Sigmoid colon (tissue), 7 donors: Measurements from ENCODE around the gene NRP2. TPM values are rescaled to one million over a fixed set of nuclear protein-coding genes. Genes with fewer than 3 reads are reported as not detected.

ENCODE experiments used
- DNase-seq: peaks from one replicate; pipeline ENCODE4 v3.0.0-alpha.2; 2019
- H3K27ac ChIP-seq, 4 donors: fragments of 200-600 bp; sonication (generic); one replicate each; pipeline ENCODE4 v1.5.1; 2016 to 2019; ENCODE audit warnings: mild to moderate bottlenecking in 1 of 4
- H3K27me3 ChIP-seq, 3 donors: fragments of 200-600 bp; sonication (generic); one replicate each; pipeline ENCODE4 v1.5.1; 2019; ENCODE audit warnings: mild to moderate bottlenecking in 1 of 3
- H3K36me3 ChIP-seq, 4 donors: fragments of 200-600 bp; sonication (generic); one replicate each; pipeline ENCODE4 v1.5.1; 2016 to 2019
- H3K4me1 ChIP-seq, 4 donors: fragments of 200-600 bp; sonication (generic); one replicate each; pipeline ENCODE4 v1.5.1; 2017 to 2019
- H3K4me3 ChIP-seq, 4 donors: fragments of 200-600 bp; sonication (generic); one replicate each; pipeline ENCODE4 v1.5.1; 2017 to 2019; ENCODE audit warnings: mild to moderate bottlenecking in 2 of 4, moderate library complexity in 1 of 4
- H3K9me3 ChIP-seq, 4 donors: fragments of 200-600 bp in 3 of 4; sonication (generic) in 3 of 4; one replicate each; pipeline versions ENCODE4 v1.5.1 to v1.6.1; 2013 to 2019
- EP300 ChIP-seq, 4 donors: sonication (generic); formaldehyde crosslinking; IDR thresholded peaks; one replicate each; pipeline ENCODE4 v1.6.1; 2017; ENCODE audit warnings: antibody characterized with exemption in 4 of 4
- POLR2A ChIP-seq, 2 donors: fragments of 450-650 bp; IDR thresholded peaks; one replicate each; pipeline ENCODE4 v1.6.1; 2016; ENCODE audit warnings: antibody characterized with exemption in 2 of 2, mild to moderate bottlenecking in 2 of 2, moderate library complexity in 2 of 2
- POLR2AphosphoS5 ChIP-seq, 4 donors: sonication (generic); formaldehyde crosslinking; IDR thresholded peaks; one replicate each; pipeline ENCODE4 v1.6.1; 2017; ENCODE audit warnings: antibody characterized with exemption in 4 of 4
- WGBS, 2 donors: extraction: QIAGEN DNeasy Blood & Tissue Kit; methylation state at CpG; one replicate each; pipeline ENCODE4 v1.1.7; 2013; 5-methylcytosine and 5-hydroxymethylcytosine counted together
- intact Hi-C: fragments of 100-400 bp; cut with DNase I; formaldehyde crosslinking; loops from one replicate; pipeline ENCODE4 v1.15.1; 2023
- polyA plus RNA-seq, 3 donors: library from polyadenylated mRNA; stranded (reverse); fragments of 200-250 nt; gene quantifications; one replicate each; pipeline ENCODE4 v1.2.3, GENCODE V29; 2013
- total RNA-seq, 4 donors: library from RNA; depleted of rRNA; stranded (reverse); fragments of >200 nt; gene quantifications; one replicate each; pipeline ENCODE4 v1.1.0, GENCODE V29; 2016
- TF ChIP-seq, protein P1 (sequence below), 4 experiments: fragments of 450-650 bp in 3 of 4; fragments of 200-600 bp in 1 of 4; IDR thresholded peaks; one replicate each; pipeline ENCODE4 v1.5.1; 2016 to 2019; ENCODE audit warnings: antibody characterized with exemption in 4 of 4, mild to moderate bottlenecking in 3 of 4, moderate library complexity in 2 of 4
- donor health status: healthy with polysubstance abuse.
- donor health status: Bipolar disorder and iron deficiency.
- donor health status: healthy.

Gene NRP2
- total and polyA plus RNA-seq, 7 donors: 2.5 to 348 (median 207) TPM

DNA sequence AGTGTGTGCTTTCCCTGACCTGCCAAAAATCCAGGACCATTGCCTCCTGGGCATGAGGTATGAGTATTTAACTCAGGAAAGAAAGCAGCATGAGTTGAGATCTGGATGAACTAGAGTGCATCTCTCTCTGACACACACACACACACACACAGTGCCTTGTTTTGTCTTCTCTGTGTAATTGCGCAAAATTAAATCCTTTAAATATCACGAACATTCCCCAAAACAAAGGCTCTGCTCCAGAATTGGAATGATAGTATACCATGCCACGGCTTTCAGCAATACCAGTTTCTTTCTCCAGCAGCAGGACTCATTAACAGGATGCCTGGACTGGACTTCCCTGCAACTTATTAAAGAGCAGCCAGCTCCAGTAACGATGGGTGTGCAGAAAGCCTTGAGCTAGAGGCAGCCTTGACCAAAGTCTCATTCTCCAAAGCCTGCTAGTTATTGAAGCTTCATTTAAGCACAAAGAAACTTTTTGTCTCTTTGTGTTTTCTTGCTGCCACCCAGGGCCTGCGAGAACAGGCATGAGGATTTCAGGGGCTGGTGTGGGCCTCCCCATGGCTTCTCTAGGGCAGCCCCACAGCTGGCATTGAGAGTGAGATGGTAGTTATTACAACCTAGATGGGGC lies 101.7 kb downstream of the NRP2 start:
- Histone ChIP-seq H3K4me3 (no peak overlapping the region), H3K4me1 (peaks cover 0 to 99% (median 82%) of the 10 kb centered on the region in 4 donors), H3K36me3 (no peaks in the 10 kb centered on the region), H3K9me3 (no peaks in the 10 kb centered on the region), H3K27me3 (no peaks in the 10 kb centered on the region), H3K27ac (peak overlapping the region; percentile 83 to 99 (median 90))
- intact Hi-C loops: no loop called here
- 77 to 88% methylated on average over 5 of the region's 5 CpGs for WGBS, 2 donors
- TF ChIP-seq POLR2AphosphoS5 (IDR thresholded peaks at IDR 0.05): no peak
- TF ChIP-seq EP300 (IDR thresholded peaks at IDR 0.05): no peak
- TF ChIP-seq, protein P1, sequence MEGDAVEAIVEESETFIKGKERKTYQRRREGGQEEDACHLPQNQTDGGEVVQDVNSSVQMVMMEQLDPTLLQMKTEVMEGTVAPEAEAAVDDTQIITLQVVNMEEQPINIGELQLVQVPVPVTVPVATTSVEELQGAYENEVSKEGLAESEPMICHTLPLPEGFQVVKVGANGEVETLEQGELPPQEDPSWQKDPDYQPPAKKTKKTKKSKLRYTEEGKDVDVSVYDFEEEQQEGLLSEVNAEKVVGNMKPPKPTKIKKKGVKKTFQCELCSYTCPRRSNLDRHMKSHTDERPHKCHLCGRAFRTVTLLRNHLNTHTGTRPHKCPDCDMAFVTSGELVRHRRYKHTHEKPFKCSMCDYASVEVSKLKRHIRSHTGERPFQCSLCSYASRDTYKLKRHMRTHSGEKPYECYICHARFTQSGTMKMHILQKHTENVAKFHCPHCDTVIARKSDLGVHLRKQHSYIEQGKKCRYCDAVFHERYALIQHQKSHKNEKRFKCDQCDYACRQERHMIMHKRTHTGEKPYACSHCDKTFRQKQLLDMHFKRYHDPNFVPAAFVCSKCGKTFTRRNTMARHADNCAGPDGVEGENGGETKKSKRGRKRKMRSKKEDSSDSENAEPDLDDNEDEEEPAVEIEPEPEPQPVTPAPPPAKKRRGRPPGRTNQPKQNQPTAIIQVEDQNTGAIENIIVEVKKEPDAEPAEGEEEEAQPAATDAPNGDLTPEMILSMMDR (IDR thresholded peaks at IDR 0.05): no peak
- no peak for TF ChIP-seq POLR2A (IDR thresholded peaks at IDR 0.05)
- DNase-seq: no peak

DNA sequence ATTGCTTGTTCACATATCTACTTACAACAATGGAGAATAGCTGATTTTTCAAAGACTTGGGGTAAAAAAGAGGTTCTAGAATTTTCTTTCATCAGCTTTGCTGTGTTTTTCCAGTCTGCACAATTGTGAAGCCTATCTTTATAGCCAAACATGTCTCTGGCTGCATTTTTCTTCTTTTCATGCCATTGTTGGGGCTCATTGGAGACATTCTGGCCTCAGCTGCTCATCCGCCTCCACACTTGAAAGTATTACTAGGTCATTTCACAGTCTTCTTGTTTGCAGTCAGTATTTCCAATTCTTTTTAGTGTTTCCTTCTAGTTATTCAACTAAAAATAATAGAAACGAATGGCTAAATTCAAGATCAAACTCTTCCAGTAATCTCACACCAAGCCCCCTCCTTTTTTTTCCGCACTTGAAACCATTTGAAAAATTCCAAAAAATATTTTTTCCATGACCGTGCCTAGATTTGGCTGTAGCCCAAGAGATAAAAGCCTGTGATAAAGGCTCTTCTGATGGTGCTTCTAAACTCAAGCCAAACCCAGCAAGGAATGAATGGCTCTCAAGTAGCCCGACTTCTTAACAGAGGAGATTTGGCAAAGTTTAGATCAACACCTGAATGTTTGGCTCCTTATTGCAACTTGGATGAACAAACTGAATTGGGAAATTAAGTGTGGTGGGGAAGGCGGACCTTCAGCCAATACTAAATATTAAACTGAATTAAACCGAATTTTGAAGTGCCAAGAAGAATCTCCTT lies 103.4 kb downstream of the NRP2 start:
- DNase-seq: no peak
- Histone ChIP-seq H3K27me3 (no peaks in the 10 kb centered on the region), H3K4me3 (no peak overlapping the region), H3K9me3 (no peaks in the 10 kb centered on the region), H3K36me3 (no peaks in the 10 kb centered on the region), H3K27ac (peak overlapping the region; percentile 83 to 99 (median 90)), H3K4me1 (peaks cover 0 to 99% (median 81%) of the 10 kb centered on the region in 4 donors)
- TF ChIP-seq POLR2A (IDR thresholded peaks at IDR 0.05): no peak
- TF ChIP-seq, protein P1 (IDR thresholded peaks at IDR 0.05): no peak
- TF ChIP-seq POLR2AphosphoS5 (IDR thresholded peaks at IDR 0.05): no peak
- TF ChIP-seq EP300 (IDR thresholded peaks at IDR 0.05): no peak
- intact Hi-C loops: no loop called here
- WGBS, 2 donors: 79 to 84% methylated on average over 7 of the region's 7 CpGs

DNA sequence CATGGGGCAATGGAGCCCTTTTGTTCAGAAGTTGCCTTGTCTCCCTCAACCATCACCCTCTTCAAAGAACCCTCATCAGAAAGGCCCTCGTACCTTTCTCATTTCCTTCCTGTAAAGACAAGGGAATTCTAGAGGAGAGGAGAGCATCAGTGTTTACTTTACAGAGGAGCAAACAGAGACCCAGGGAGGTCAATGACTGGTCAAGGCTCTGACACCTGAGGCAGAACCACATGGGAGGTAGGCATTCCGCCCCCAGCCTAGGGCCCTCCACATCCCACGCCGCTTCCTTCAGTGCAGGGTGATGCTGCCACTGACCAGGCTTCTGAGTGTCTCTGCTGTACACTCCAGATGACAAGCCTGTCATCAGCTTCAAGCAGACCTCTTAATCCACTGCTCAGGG lies 104.7 kb downstream of the NRP2 start:
- DNase-seq: no peak
- 88 to 90% methylated on average over 4 of the region's 4 CpGs for WGBS, 2 donors
- Histone ChIP-seq H3K4me1 (peaks cover 0 to 98% (median 81%) of the 10 kb centered on the region in 4 donors), H3K27ac (peak overlapping the region; percentile 83 to 99 (median 90)), H3K9me3 (no peaks in the 10 kb centered on the region), H3K36me3 (peaks cover 0 to 8% (median 0%) of the 10 kb centered on the region in 4 donors), H3K4me3 (no peak overlapping the region), H3K27me3 (no peaks in the 10 kb centered on the region)
- intact Hi-C loops: no loop called here
- TF ChIP-seq EP300 (IDR thresholded peaks at IDR 0.05) (no peak), POLR2AphosphoS5 (IDR thresholded peaks at IDR 0.05) (peak in 1 of 4 donors; percentile 10)

DNA sequence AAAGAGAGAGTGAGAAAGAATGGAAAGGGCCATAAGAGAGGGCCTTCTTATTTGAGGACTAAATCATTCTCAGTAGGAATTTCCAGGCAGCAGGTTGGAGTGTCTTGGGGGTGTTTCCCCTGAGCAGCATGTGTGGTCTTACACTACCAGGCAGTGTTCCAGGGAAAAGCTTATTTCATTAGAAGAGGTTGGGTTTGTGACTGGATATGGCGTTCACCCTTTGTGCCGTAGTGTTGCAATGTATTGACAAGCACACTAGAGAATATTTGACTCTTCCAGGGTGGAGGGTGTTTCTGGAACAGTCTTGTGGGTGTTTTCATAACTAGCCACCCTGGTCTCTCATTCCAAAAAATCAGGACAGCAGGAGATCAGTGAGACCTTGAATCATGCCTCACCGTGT lies 105.5 kb downstream of the NRP2 start:
- H3K36me3 ChIP-seq: peaks cover 0 to 13% (median 0%) of the 10 kb centered on the region in 4 donors
- H3K27ac ChIP-seq: peak overlapping the region; percentile 83 to 99 (median 90)
- H3K4me3 ChIP-seq: no peak overlapping the region
- no peaks in the 10 kb centered on the region for H3K9me3 ChIP-seq
- WGBS, 2 donors: 88% methylated on average over 3 of the region's 3 CpGs
- TF ChIP-seq EP300 (IDR thresholded peaks at IDR 0.05) (no peak), POLR2A (IDR thresholded peaks at IDR 0.05) (no peak), POLR2AphosphoS5 (IDR thresholded peaks at IDR 0.05) (no peak)
- TF ChIP-seq, protein P1 (IDR thresholded peaks at IDR 0.05): no peak
- H3K27me3 ChIP-seq: no peaks in the 10 kb centered on the region
- peaks cover 0 to 98% (median 81%) of the 10 kb centered on the region in 4 donors for H3K4me1 ChIP-seq
- no peak for DNase-seq
- intact Hi-C loops: no loop called here

DNA sequence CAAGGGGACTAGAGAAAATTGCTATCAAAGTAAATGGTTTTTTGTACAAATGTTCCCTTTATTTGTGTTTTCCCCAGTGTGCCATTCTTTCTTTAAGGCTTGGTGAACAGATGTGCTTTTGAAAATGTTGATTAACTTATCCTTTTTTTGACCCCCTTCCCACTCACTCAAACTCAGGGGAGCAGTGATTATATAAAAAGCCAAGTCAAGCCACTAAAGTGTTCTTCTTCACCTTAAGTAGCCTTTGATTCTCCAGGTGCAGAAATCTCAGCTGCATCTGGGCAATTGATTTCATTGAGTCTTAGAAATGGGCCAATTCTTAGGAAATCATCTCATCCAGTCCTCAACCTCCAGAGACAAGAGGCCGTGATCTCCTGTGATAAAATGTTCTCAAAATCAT lies 107.6 kb downstream of the NRP2 start:
- no peak overlapping the region for H3K4me3 ChIP-seq
- H3K4me1 ChIP-seq: peaks cover 0 to 96% (median 72%) of the 10 kb centered on the region in 4 donors
- intact Hi-C loops: no loop called here
- peak overlapping the region; percentile 83 to 99 (median 90) for H3K27ac ChIP-seq
- no peaks in the 10 kb centered on the region for H3K27me3 ChIP-seq
- no peaks in the 10 kb centered on the region for H3K9me3 ChIP-seq
- TF ChIP-seq EP300 (IDR thresholded peaks at IDR 0.05) (no peak), POLR2AphosphoS5 (IDR thresholded peaks at IDR 0.05) (no peak)
- TF ChIP-seq, protein P1 (IDR thresholded peaks at IDR 0.05): no peak
- 90 to 91% methylated on average over 1 of the region's 1 CpG for WGBS, 2 donors
- H3K36me3 ChIP-seq: peaks cover 4 to 27% (median 6%) of the 10 kb centered on the region in 4 donors
- no peak for DNase-seq
